Measurements from ENCODE around the gene PRPF6. TPM values are rescaled to one million over a fixed set of nuclear protein-coding genes. Genes with fewer than 3 reads are reported as not detected.
A peak's percentile ranks its signal among the peaks of the same experiment; 100 is the strongest.

PRPF6 gene
- total and polyA plus RNA-seq, 2 experiments from 2014 or later = 47.1 to 54.8 TPM

DNA sequence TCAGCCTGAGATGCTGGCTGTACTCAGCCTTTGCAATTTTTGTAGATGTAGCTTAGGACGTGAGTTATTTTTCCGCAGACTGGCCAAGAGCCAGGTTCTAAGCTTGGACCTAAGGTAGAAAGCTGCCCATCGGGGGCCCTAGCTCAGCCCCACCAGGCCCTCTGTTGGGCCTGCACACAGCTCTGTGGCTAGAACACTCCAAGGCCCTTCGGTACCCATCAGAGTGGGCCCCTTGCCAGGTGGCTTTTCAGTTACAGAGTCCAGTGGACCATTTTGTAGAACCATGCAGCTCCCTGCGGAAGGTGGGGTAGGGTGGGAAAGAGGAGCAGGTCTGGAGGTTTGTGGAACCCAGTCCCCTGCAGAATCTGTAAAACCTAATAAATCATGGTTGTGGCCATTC is 47.3 kb upstream of the PRPF6 start:
- peaks cover 8% of the 10 kb centered on the region for H3K36me3 ChIP-seq (ENCODE audit: low read depth)

DNA sequence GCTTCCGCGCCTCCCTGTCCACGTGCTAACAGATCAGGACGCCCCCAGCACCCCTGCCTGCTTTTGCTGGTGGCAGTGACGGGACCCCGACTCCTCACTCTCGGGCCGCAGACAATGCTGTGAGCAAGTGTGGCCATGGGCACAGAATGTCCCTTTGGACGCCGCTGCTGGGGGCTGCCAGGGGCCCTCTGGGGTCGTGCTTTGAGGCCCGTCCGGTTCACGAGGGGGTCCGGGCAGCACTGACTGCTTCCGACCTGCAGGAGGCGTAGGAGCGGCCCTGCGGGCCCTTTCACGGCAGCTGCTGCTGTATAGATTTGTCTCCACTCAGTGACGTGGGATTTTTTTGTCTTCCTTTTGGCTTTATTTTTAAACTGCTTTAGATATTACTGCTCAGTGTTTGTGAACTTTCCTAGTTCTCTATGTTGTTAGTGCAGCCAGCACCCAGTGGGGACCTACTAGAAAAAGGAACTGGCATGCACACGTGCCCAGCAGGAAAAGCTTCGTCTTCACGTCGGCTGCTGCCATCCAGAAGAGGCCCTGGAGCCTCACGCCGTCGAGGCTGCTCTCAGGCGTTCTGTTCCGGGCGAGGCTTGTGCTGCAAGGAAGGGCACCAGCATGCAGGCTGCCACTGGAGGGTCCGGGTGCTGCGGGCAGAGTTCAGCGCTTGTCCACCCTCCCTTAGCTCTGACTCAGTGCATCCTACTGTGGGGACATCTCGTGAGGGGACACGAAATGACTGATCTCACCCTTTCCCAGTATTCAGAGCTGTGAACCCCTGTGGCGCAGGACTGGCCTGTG is 46.5 kb upstream of the PRPF6 start:
- Histone ChIP-seq H3K9me3 (ENCODE audit: low read depth) (no peaks in the 10 kb centered on the region), H3K4me1 (ENCODE audit: insufficient read depth) (no peaks in the 10 kb centered on the region), H3K9me2 (ENCODE audit: insufficient read depth) (no peaks in the 10 kb centered on the region), H3K9ac (no peak overlapping the region), H3K27me3 (replicated peaks; ENCODE audit: insufficient read depth) (no peaks in the 10 kb centered on the region), H3K36me3 (ENCODE audit: low read depth) (peaks cover 6% of the 10 kb centered on the region), H4K20me1 (ENCODE audit: insufficient read depth) (no peaks in the 10 kb centered on the region), H3F3A (ENCODE audit: insufficient read depth) (peaks cover 17% of the 10 kb centered on the region; the same call in 1 of the 2 replicates), H3K4me3 (no peak overlapping the region), H2AFZ (no peak overlapping the region), H3K79me2 (ENCODE audit: insufficient read depth) (peaks cover 78% of the 10 kb centered on the region), H3K27ac (no peak overlapping the region), H3K4me2 (ENCODE audit: unreplicated experiment) (no peak overlapping the region)
- in situ Hi-C loops (cut with MboI) = no loop called here
- 86 to 90% methylated on average over 37 of the region's 37 CpGs for WGBS, 2 experiments (ENCODE audit: low coverage in 1 of 2, low lambda C conversion rate in 2 of 2, missing lambda C conversion rate in 2 of 2)
- no peak for DNase-seq
- TF ChIP-seq EZH2 (IDR thresholded peaks at IDR 0.05; ENCODE audit: insufficient read depth, poor library complexity, severe bottlenecking) (no peak), EZH2phosphoT487 (IDR thresholded peaks at IDR 0.05; ENCODE audit: insufficient read depth, low read depth) (no peak)

More for the DNA sequence above, 47.3 kb upstream of the PRPF6 start:
- Histone ChIP-seq H3K27ac (no peak overlapping the region), H3F3A (ENCODE audit: insufficient read depth) (peaks cover 17% of the 10 kb centered on the region; the same call in 1 of the 2 replicates), H3K4me3 (no peak overlapping the region), H3K79me2 (ENCODE audit: insufficient read depth) (peaks cover 77% of the 10 kb centered on the region), H3K9ac (no peak overlapping the region), H2AFZ (no peak overlapping the region), H3K4me2 (ENCODE audit: unreplicated experiment) (no peak overlapping the region), H4K20me1 (ENCODE audit: insufficient read depth) (no peaks in the 10 kb centered on the region), H3K9me2 (ENCODE audit: insufficient read depth) (no peaks in the 10 kb centered on the region), H3K4me1 (ENCODE audit: insufficient read depth) (no peaks in the 10 kb centered on the region), H3K27me3 (replicated peaks; ENCODE audit: insufficient read depth) (no peaks in the 10 kb centered on the region), H3K9me3 (ENCODE audit: low read depth) (no peaks in the 10 kb centered on the region)
- TF ChIP-seq EZH2phosphoT487 (IDR thresholded peaks at IDR 0.05; ENCODE audit: insufficient read depth, low read depth) = no peak
- TF ChIP-seq EZH2 (IDR thresholded peaks at IDR 0.05; ENCODE audit: insufficient read depth, poor library complexity, severe bottlenecking) = no peak
- 78 to 83% methylated on average over 5 of the region's 5 CpGs for WGBS, 2 experiments (ENCODE audit: low coverage in 1 of 2, low lambda C conversion rate in 2 of 2, missing lambda C conversion rate in 2 of 2)
- in situ Hi-C loops (cut with MboI) = no loop called here
- DNase-seq = no peak

DNA sequence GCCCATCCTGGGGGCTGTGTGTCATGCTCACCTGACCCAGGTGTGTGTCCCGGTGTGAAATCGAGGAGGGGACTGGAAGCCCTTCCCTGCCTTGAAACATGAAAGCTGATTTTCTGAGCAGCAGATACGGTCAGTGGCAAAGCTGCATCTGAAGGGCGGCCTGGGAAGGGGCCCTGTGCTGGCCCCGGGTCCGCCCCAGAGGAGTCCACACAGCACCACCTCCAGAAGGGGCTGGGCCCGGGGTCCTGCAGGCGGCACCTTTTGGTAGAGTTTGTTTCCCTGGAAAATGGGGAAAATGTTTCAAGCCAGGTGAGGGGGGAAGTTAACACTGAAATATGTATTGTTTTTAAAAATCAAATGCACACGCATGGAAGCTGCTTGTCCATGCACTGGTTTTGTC is 45.5 kb upstream of the PRPF6 start:
- H3K4me1 ChIP-seq (ENCODE audit: insufficient read depth) = no peaks in the 10 kb centered on the region
- no peak for DNase-seq
- peaks cover 75% of the 10 kb centered on the region for H3K79me2 ChIP-seq (ENCODE audit: insufficient read depth)
- no peaks in the 10 kb centered on the region for H3K27me3 ChIP-seq (replicated peaks; ENCODE audit: insufficient read depth)
- H3K36me3 ChIP-seq (ENCODE audit: low read depth) = peaks cover 3% of the 10 kb centered on the region; the same call in 1 of the 2 replicates
- H3K9me2 ChIP-seq (ENCODE audit: insufficient read depth) = no peaks in the 10 kb centered on the region
- H3K9me3 ChIP-seq (ENCODE audit: low read depth) = no peaks in the 10 kb centered on the region
- 95 to 97% methylated on average over 7 to 9 of the region's 9 CpGs for WGBS, 2 experiments (ENCODE audit: low coverage in 1 of 2, low lambda C conversion rate in 2 of 2, missing lambda C conversion rate in 2 of 2)
- H3K4me2 ChIP-seq (ENCODE audit: unreplicated experiment) = no peak overlapping the region
- in situ Hi-C loops (cut with MboI) = no loop called here
- no peaks in the 10 kb centered on the region for H4K20me1 ChIP-seq (ENCODE audit: insufficient read depth)
- TF ChIP-seq EZH2phosphoT487 (IDR thresholded peaks at IDR 0.05; ENCODE audit: insufficient read depth, low read depth) = no peak
- no peak overlapping the region for H3K27ac ChIP-seq
- no peak overlapping the region for H2AFZ ChIP-seq
- H3K9ac ChIP-seq = no peak overlapping the region
- peaks cover 17% of the 10 kb centered on the region; the same call in 1 of the 2 replicates for H3F3A ChIP-seq (ENCODE audit: insufficient read depth)
- no peak overlapping the region for H3K4me3 ChIP-seq

DNA sequence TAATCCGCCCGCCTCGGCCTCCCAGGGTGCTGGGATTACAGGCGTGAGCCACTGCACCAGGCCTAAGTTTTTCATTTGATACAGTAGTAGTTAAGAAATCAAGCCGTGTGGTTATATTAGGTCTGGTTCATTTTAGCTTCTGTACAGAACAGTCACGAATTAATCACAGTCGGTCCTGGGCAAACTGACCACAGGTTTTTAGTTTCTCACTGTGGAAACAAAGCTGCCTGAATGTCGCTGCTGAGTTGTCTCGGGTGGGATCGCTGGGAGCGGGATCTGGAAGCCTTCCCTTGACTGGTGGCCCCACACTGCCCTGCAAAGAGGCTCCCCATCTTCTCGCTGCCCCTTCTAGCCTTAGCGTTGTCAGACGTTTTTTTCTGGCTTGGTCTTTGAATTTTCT is 43.3 kb upstream of the PRPF6 start:
- Histone ChIP-seq H3K4me2 (ENCODE audit: unreplicated experiment) (no peak overlapping the region), H3K4me3 (no peak overlapping the region), H3K79me2 (ENCODE audit: insufficient read depth) (peaks cover 60% of the 10 kb centered on the region), H3K9me2 (ENCODE audit: insufficient read depth) (no peaks in the 10 kb centered on the region), H3K4me1 (ENCODE audit: insufficient read depth) (no peaks in the 10 kb centered on the region), H3K36me3 (ENCODE audit: low read depth) (peaks cover 6% of the 10 kb centered on the region; the same call in 1 of the 2 replicates), H3F3A (ENCODE audit: insufficient read depth) (peaks cover 19% of the 10 kb centered on the region; the same call in 1 of the 2 replicates), H3K27me3 (replicated peaks; ENCODE audit: insufficient read depth) (no peaks in the 10 kb centered on the region), H3K9ac (no peak overlapping the region), H4K20me1 (ENCODE audit: insufficient read depth) (no peaks in the 10 kb centered on the region), H3K9me3 (ENCODE audit: low read depth) (no peaks in the 10 kb centered on the region), H3K27ac (no peak overlapping the region), H2AFZ (no peak overlapping the region)
- DNase-seq = peak; percentile 23
- WGBS, 2 experiments (ENCODE audit: low coverage in 1 of 2, low lambda C conversion rate in 2 of 2, missing lambda C conversion rate in 2 of 2) = 82% methylated on average over 14 of the region's 14 CpGs
- in situ Hi-C loops (cut with MboI) = no loop called here
- TF ChIP-seq EZH2 (IDR thresholded peaks at IDR 0.05; ENCODE audit: insufficient read depth, poor library complexity, severe bottlenecking) (no peak), EZH2phosphoT487 (IDR thresholded peaks at IDR 0.05; ENCODE audit: insufficient read depth, low read depth) (no peak)
